IMR-90 (cell line): ENCODE results near the gene MACROD1. TPM values are rescaled to one million over a fixed set of nuclear protein-coding genes. Genes with fewer than 3 reads are reported as not detected.

Source experiments
- ATAC-seq: fragments of 200-7000 bp; cut with Tn5 transposase; 2 replicates; pipeline ENCODE4 v1.9.1; 2020; ENCODE audit warnings: low read depth, mild to moderate bottlenecking, moderate library complexity
- BruUV-seq: library from RNA; stranded (reverse); fragments of 400-500 nt; replicated peaks from 2 replicates; lab custom pipeline; 2021; lab: Mats Ljungman, UMichigan
- CTCF ChIA-PET: fragments of 300-600 bp; formaldehyde crosslinking; extraction: SDS; loops from one replicate; lab custom pipeline; 2021; ENCODE audit warnings: antibody characterized with exemption; lab: Yijun Ruan, JAX
- POLR2A ChIA-PET: fragments of 300-600 bp; sonication (Branson Sonifier 250); formaldehyde crosslinking; loops from one replicate; lab custom pipeline; 2022; ENCODE audit warnings: antibody characterized with exemption; ENCODE audit not compliant: unreplicated experiment; lab: Charles Lee
- DNase-seq: peaks from one replicate; pipeline ENCODE4 v3.0.0; 2013
- H2AFZ ChIP-seq: replicated peaks from 2 replicates; pipeline ENCODE3; 2013; ENCODE audit warnings: low read length, mild to moderate bottlenecking; ENCODE audit not compliant: poor library complexity
- H2AK5ac ChIP-seq: 2 replicates; pipeline ENCODE4 v1.6.1; 2013; ENCODE audit warnings: low read depth, low read length, inconsistent platforms
- H2AK9ac ChIP-seq: replicated peaks from 2 replicates; pipeline ENCODE3; 2013; ENCODE audit warnings: mild to moderate bottlenecking, low read depth, low read length, moderate library complexity; ENCODE audit not compliant: poor library complexity
- H2BK120ac ChIP-seq: 2 replicates; pipeline ENCODE4 v1.6.1; 2013; ENCODE audit warnings: low read depth, low read length, inconsistent platforms
- H2BK15ac ChIP-seq: 3 replicates; pipeline ENCODE4 v1.6.1; 2013; ENCODE audit warnings: low read depth, low read length, inconsistent platforms
- H2BK20ac ChIP-seq: 2 replicates; pipeline ENCODE4 v1.6.1; 2013; ENCODE audit warnings: low read depth, mild to moderate bottlenecking, inconsistent platforms, low read length, moderate library complexity
- H2BK5ac ChIP-seq: 2 replicates; pipeline ENCODE4 v1.6.1; 2013; ENCODE audit warnings: mild to moderate bottlenecking, low read depth, low read length, inconsistent platforms; ENCODE audit not compliant: poor library complexity, severe bottlenecking
- H3K14ac ChIP-seq: replicated peaks from 2 replicates; pipeline ENCODE4 v1.6.1; 2013; ENCODE audit warnings: low read depth, low read length, inconsistent platforms
- H3K18ac ChIP-seq: 2 replicates; pipeline ENCODE4 v1.6.1; 2013; ENCODE audit warnings: low read depth, low read length, control low read depth
- H3K23ac ChIP-seq: 2 replicates; pipeline ENCODE4 v1.6.1; 2013; ENCODE audit warnings: low read depth, low read length, inconsistent platforms
- H3K27ac ChIP-seq: 2 replicates; pipeline ENCODE4 v1.5.1; 2013; ENCODE audit warnings: mild to moderate bottlenecking, control low read depth, low read length; ENCODE audit not compliant: insufficient read depth
- H3K27me3 ChIP-seq: 2 replicates; pipeline ENCODE4 v1.6.1; 2013; ENCODE audit warnings: low read length; ENCODE audit not compliant: control insufficient read depth, insufficient read depth
- H3K36me3 ChIP-seq: 2 replicates; pipeline ENCODE4 v1.6.1; 2013; ENCODE audit warnings: low read length, mixed read lengths; ENCODE audit not compliant: control insufficient read depth, insufficient read depth
- H3K4ac ChIP-seq: 2 replicates; pipeline ENCODE4 v1.6.1; 2013; ENCODE audit warnings: low read depth, low read length, inconsistent platforms
- H3K4me1 ChIP-seq: 2 replicates; pipeline ENCODE4 v1.6.1; 2013; ENCODE audit warnings: low read length, mixed read lengths; ENCODE audit not compliant: control insufficient read depth, insufficient read depth
- H3K4me2 ChIP-seq: 2 replicates; pipeline ENCODE4 v1.6.1; 2013; ENCODE audit warnings: low read depth, mild to moderate bottlenecking, control low read depth, low read length, moderate library complexity
- H3K4me3 ChIP-seq: 2 replicates; pipeline ENCODE4 v1.5.1; 2013; ENCODE audit warnings: low read depth, mild to moderate bottlenecking, control low read depth, low read length, moderate library complexity; ENCODE audit not compliant: insufficient read depth
- H3K56ac ChIP-seq: 2 replicates; pipeline ENCODE4 v1.6.1; 2013; ENCODE audit warnings: low read length, inconsistent platforms; ENCODE audit not compliant: insufficient read depth; ENCODE audit errors: extremely low read depth
- H3K79me1 ChIP-seq, 2 experiments: 2 replicates each; pipeline ENCODE4 v1.6.1; 2013; ENCODE audit warnings: low read length in 2 of 2, inconsistent platforms in 1 of 2, low read depth in 1 of 2
- H3K9ac ChIP-seq: 2 replicates; pipeline ENCODE4 v1.6.1; 2013; ENCODE audit warnings: low read depth, low read length, control low read depth
- H3K9me1 ChIP-seq: 2 replicates; pipeline ENCODE4 v1.6.1; 2013; ENCODE audit warnings: low read length, inconsistent platforms; ENCODE audit not compliant: insufficient read depth
- H3K9me3 ChIP-seq: 2 replicates; pipeline ENCODE4 v1.6.1; 2013; ENCODE audit warnings: low read length; ENCODE audit not compliant: control insufficient read depth, insufficient read depth
- H4K20me1 ChIP-seq: 2 replicates; pipeline ENCODE4 v1.6.1; 2013; ENCODE audit warnings: low read length, inconsistent platforms; ENCODE audit not compliant: insufficient read depth
- H4K5ac ChIP-seq: 2 replicates; pipeline ENCODE4 v1.6.1; 2013; ENCODE audit warnings: mild to moderate bottlenecking, low read depth, low read length, control low read depth
- H4K8ac ChIP-seq, 2 experiments: 2 replicates each; pipeline ENCODE4 v1.6.1; 2013; ENCODE audit warnings: low read depth in 2 of 2, low read length in 2 of 2, control low read depth in 1 of 2, inconsistent platforms in 1 of 2
- H4K91ac ChIP-seq: 2 replicates; pipeline ENCODE4 v1.6.1; 2013; ENCODE audit warnings: low read depth, low read length, inconsistent platforms; ENCODE audit not compliant: insufficient read depth
- BHLHE40 ChIP-seq: fragments of 150-350 bp; IDR thresholded peaks from 2 replicates; pipeline ENCODE4 v1.6.1; 2016; ENCODE audit warnings: mild to moderate bottlenecking, low read depth, low read length
- CHD1 ChIP-seq: IDR thresholded peaks from 2 replicates; pipeline ENCODE4 v1.6.1; 2012; ENCODE audit warnings: low read depth, low read length, improper control_type of control experiment
- FOS ChIP-seq: fragments of 150-350 bp; IDR thresholded peaks from 2 replicates; pipeline ENCODE4 v1.6.1; 2016; ENCODE audit warnings: low read depth, low read length
- MXI1 ChIP-seq: IDR thresholded peaks from 2 replicates; pipeline ENCODE4 v1.6.1; 2012; ENCODE audit warnings: low read depth, mild to moderate bottlenecking, low read length, moderate library complexity, borderline replicate concordance
- RAD21 ChIP-seq: IDR thresholded peaks from 2 replicates; pipeline ENCODE4 v1.6.1; 2012; ENCODE audit warnings: low read length, improper control_type of control experiment
- RFX5 ChIP-seq: IDR thresholded peaks from 2 replicates; pipeline ENCODE4 v1.8.0; 2012; ENCODE audit warnings: low read depth, mild to moderate bottlenecking, low read length, moderate library complexity
- USF2 ChIP-seq: fragments of 150-350 bp; IDR thresholded peaks from 2 replicates; pipeline ENCODE4 v1.6.1; 2017; ENCODE audit warnings: mild to moderate bottlenecking, antibody characterized with exemption, low read length, low read depth
- WGBS, 2 experiments: methylation state at CpG; one replicate each; pipeline versions ENCODE4 v1.1.5 to v1.1.7; 2013; ENCODE audit warnings: missing lambda C conversion rate in 2 of 2; ENCODE audit not compliant: insufficient read length in 1 of 2; ENCODE audit errors: extremely low coverage in 2 of 2; 5-methylcytosine and 5-hydroxymethylcytosine counted together
- dilution Hi-C: fragments of 300-500 bp; cut with HindIII; formaldehyde crosslinking; loops from one replicate; pipeline ENCODE4 v1.14.3; 2018; ENCODE audit warnings: low sequenced_read_pairs; ENCODE audit not compliant: unreplicated experiment
- in situ Hi-C: fragments of 300-500 bp; cut with MboI; formaldehyde crosslinking; loops from 3 replicates; pipeline ENCODE4 v1.14.3; 2019; ENCODE audit warnings: low sequenced_read_pairs, inconsistent platforms, mixed read lengths
- intact Hi-C: fragments of 100-400 bp; cut with micrococcal nuclease; formaldehyde crosslinking; loops from 2 replicates; pipeline ENCODE4 v1.10.0; 2022
- polyA plus RNA-seq, 3 experiments: library from polyadenylated mRNA; depleted of rRNA; stranded (reverse); fragments of >200 nt; gene quantifications; 2 replicates each; pipeline ENCODE4 v1.2.3, GENCODE V29; 2012; ENCODE audit warnings: low replicate concordance in 1 of 3
- total RNA-seq: library from RNA; depleted of rRNA; stranded (reverse); fragments of >200 nt; gene quantifications from 2 replicates; pipeline ENCODE4 v1.2.3, GENCODE V29; 2012
- TF ChIP-seq, protein P1 (sequence below): conservative IDR thresholded peaks from 2 replicates; pipeline ENCODE4 v1.5.1; 2012; ENCODE audit warnings: mild to moderate bottlenecking, low read depth, low read length, improper control_type of control experiment

The MACROD1 gene
- total and polyA plus RNA-seq, 2 of the 4 experiments (the other 2 are of a cell fraction) = 2.5 to 9.3 TPM

DNA sequence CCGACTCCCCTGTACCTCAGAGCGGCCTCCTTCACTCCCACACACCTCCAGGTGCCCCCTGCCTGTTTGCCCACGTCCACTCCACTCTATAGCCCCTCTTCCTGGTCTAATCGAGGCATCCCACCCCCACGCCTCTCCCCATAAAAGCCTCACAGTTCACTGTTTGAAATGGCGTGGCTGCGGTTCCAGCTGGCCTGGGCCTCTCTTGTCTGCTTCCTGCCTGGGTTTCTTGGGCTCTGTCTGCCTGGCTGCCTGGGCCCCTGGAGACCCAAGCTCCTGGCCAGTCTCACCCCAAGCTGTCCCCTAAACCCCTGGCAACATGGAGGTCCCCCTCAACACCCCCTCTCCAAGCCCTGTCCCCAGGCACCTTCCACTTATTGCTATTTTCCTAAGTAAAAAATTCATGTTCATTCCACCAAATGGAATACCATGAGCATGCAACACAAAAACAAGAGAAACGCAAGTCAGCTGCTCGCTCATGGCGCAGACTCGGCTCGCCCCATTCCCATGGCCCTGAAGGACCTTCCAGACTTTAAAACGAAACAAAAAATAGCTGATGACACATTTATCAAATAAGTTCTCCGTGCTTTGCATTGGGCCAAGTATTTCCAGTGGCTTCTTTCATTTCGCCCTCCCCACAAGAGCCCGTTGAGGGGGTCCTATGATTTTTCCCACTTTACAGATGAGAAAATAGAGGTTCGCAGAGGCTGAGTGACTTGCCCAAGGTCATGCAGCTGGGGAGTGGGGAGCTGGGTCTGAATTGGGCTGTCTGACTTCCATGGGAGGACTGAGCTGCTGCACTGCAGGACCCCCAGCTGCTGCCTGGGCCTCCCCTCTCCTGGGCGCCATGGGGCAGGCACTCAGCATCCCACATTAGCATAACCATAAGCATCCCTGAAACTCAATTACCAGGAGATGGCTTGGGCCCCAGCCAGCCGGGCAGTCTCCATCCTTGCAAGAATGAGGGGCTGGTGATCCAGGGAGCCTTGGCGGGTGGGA is 141.9 kb downstream of the MACROD1 start:
- dilution Hi-C loops = no loop called here
- Histone ChIP-seq H4K20me1 (peaks cover 3% of the 10 kb centered on the region), H3K27me3 (peaks cover 11% of the 10 kb centered on the region), H3K79me1 (no peaks in the 10 kb centered on the region), H3K9me1 (no peaks in the 10 kb centered on the region), H3K4me2 (no peak overlapping the region), H4K5ac (no peak overlapping the region), H2BK120ac (no peak overlapping the region), H2AFZ (no peak overlapping the region), H4K8ac (no peak overlapping the region), H2BK15ac (no peak overlapping the region), H2BK20ac (no peak overlapping the region), H3K27ac (no peak overlapping the region), H3K36me3 (no peaks in the 10 kb centered on the region), H2AK5ac (no peak overlapping the region), H3K9ac (no peak overlapping the region), H3K9me3 (no peaks in the 10 kb centered on the region), H3K4me1 (peaks cover 4% of the 10 kb centered on the region; the same call in 1 of the 2 replicates), H3K56ac (no peak overlapping the region), H2AK9ac (peak overlapping the region; percentile 7), H4K91ac (no peak overlapping the region), H3K14ac (no peak overlapping the region), H3K4ac (no peak overlapping the region), H3K23ac (no peak overlapping the region), H2BK5ac (no peak overlapping the region), H3K4me3 (no peak overlapping the region), H3K18ac (no peak overlapping the region)
- ATAC-seq (no peak), DNase-seq (no peak)
- ChIA-PET POLR2A (no interaction called here), CTCF (no interaction called here)
- WGBS, 2 experiments = 78% methylated on average over 13 of the region's 20 CpGs; no CpG with 5 or more reads in 1 of the 2 experiments
- TF ChIP-seq BHLHE40 (no peak), RAD21 (no peak), FOS (no peak), CHD1 (no peak), USF2 (no peak), RFX5 (no peak), MXI1 (no peak)
- TF ChIP-seq, protein P1, sequence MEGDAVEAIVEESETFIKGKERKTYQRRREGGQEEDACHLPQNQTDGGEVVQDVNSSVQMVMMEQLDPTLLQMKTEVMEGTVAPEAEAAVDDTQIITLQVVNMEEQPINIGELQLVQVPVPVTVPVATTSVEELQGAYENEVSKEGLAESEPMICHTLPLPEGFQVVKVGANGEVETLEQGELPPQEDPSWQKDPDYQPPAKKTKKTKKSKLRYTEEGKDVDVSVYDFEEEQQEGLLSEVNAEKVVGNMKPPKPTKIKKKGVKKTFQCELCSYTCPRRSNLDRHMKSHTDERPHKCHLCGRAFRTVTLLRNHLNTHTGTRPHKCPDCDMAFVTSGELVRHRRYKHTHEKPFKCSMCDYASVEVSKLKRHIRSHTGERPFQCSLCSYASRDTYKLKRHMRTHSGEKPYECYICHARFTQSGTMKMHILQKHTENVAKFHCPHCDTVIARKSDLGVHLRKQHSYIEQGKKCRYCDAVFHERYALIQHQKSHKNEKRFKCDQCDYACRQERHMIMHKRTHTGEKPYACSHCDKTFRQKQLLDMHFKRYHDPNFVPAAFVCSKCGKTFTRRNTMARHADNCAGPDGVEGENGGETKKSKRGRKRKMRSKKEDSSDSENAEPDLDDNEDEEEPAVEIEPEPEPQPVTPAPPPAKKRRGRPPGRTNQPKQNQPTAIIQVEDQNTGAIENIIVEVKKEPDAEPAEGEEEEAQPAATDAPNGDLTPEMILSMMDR = no peak
- no TSS peak for BruUV-seq
- intact Hi-C loops = no loop called here
- in situ Hi-C loops = no loop called here
